Cardiac muscle cell (in vitro differentiated cells and primary cell): Measurements from ENCODE around the gene ECHS1. TPM values are rescaled to one million over a fixed set of nuclear protein-coding genes. Genes with fewer than 3 reads are reported as not detected.

Source experiments
- DNase-seq, 2 donors: peaks; one replicate each; pipeline versions ENCODE4 v3.0.0 to v3.0.0-alpha.2; 2010 to 2017; ENCODE audit warnings: low read depth in 1 of 2, low spot score in 1 of 2
- H3K27ac ChIP-seq: fragments of 200-600 bp; sonication (generic); 2 replicates; pipeline ENCODE4 v1.5.1; 2016
- H3K27me3 ChIP-seq: fragments of 200-600 bp; sonication (generic); 2 replicates; pipeline ENCODE4 v1.6.0; 2016; ENCODE audit warnings: control low read depth
- H3K36me3 ChIP-seq: fragments of 200-600 bp; sonication (generic); 2 replicates; pipeline ENCODE4 v1.5.1; 2016; ENCODE audit warnings: control low read depth
- H3K4me1 ChIP-seq: fragments of 200-600 bp; sonication (generic); 2 replicates; pipeline ENCODE4 v1.8.1; 2017; ENCODE audit warnings: low read depth, mild to moderate bottlenecking, mixed run types
- H3K4me3 ChIP-seq: fragments of 200-600 bp; sonication (generic); 2 replicates; pipeline ENCODE4 v1.5.1; 2016; ENCODE audit warnings: mild to moderate bottlenecking
- H3K9me3 ChIP-seq: fragments of 200-600 bp; sonication (generic); 2 replicates; pipeline ENCODE4 v1.5.1; 2017; ENCODE audit warnings: low read depth, mild to moderate bottlenecking, control low read depth
- polyA plus RNA-seq: library from polyadenylated mRNA; unstranded; fragments of >200 nt; fragmentation: Nextera tagmentation; extraction: Ambion mirVana; gene quantifications from 2 replicates; pipeline ENCODE4 v1.2.1, GENCODE V29; 2016
- total RNA-seq: library from RNA; depleted of rRNA; stranded (reverse); fragments of >200 nt; gene quantifications from 2 replicates; pipeline ENCODE4 v1.2.3, GENCODE V29; 2016
- TF ChIP-seq, protein P1 (sequence below): IDR thresholded peaks from 2 replicates; pipeline ENCODE4 v1.5.1; 2012; ENCODE audit warnings: low read depth, mild to moderate bottlenecking, low read length

ECHS1 gene
- total and polyA plus RNA-seq, 2 experiments from 2014 or later, result 111 to 243 TPM

DNA sequence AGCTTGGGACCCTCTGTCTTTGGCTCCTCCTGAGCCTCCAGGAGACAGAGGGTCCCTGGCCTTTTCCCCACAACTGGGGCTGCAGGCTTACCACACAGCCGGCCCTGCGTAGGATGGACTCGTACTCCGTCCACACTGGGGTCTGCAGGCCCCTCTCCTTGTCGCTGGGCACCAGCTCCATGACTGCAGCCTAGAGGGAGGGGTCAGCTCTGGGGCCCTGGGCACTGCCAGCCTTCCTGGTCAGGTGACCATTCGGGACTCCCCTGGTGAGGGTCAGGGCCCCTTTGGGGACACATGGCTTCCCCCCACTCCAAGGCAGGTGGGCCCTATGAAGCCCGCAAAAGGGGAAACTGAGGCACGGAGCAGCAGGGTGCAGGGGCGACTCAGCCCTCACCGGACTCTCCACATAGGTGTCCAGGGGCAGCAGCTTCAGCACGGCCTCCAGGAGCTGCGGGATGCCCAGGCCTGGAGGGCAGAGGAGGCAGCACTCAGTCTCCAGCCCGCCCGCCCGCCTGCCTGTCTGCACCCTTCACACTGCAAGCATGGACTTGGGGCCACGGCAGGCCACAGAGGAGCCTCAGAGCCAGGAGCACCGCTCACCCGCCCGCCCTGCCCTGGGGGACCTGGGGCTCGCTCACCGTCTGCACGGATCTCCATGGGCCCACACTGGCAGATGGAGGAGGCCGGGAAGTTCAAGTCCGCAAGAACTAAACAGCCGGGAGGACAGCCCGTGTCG lies 16.4 kb downstream of the ECHS1 start:
- no peaks in the 10 kb centered on the region for H3K36me3 ChIP-seq
- H3K9me3 ChIP-seq, result no peaks in the 10 kb centered on the region
- no peaks in the 10 kb centered on the region for H3K27me3 ChIP-seq
- peak overlapping the region; percentile 46 for H3K4me3 ChIP-seq
- H3K27ac ChIP-seq, result no peak overlapping the region
- H3K4me1 ChIP-seq, result peaks cover 5% of the 10 kb centered on the region
- TF ChIP-seq, protein P1, sequence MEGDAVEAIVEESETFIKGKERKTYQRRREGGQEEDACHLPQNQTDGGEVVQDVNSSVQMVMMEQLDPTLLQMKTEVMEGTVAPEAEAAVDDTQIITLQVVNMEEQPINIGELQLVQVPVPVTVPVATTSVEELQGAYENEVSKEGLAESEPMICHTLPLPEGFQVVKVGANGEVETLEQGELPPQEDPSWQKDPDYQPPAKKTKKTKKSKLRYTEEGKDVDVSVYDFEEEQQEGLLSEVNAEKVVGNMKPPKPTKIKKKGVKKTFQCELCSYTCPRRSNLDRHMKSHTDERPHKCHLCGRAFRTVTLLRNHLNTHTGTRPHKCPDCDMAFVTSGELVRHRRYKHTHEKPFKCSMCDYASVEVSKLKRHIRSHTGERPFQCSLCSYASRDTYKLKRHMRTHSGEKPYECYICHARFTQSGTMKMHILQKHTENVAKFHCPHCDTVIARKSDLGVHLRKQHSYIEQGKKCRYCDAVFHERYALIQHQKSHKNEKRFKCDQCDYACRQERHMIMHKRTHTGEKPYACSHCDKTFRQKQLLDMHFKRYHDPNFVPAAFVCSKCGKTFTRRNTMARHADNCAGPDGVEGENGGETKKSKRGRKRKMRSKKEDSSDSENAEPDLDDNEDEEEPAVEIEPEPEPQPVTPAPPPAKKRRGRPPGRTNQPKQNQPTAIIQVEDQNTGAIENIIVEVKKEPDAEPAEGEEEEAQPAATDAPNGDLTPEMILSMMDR, result no peak
- peak in 1 of 2 donors; percentile 12 for DNase-seq

DNA sequence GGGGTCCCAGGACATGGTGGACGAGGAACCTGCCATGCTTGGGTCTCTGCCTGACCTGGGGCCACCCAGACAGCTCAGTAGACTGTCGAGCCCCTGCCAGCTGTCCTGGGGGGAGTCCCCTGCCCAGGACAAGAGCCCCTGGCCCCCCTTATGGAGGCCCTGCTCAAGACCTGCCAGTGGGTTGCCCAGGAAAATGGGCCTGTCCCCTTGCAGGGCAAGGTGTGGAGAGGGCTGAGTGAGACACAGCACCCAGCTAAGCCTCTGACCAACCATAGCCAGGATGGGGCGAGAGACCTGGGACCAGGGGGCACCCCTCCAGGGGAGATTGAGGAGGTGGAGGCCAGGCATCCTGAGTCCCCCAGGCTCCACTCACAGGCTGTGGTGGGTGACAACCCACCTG lies 17.2 kb downstream of the ECHS1 start:
- H3K4me1 ChIP-seq, result peaks cover 5% of the 10 kb centered on the region
- H3K36me3 ChIP-seq, result no peaks in the 10 kb centered on the region
- H3K9me3 ChIP-seq, result no peaks in the 10 kb centered on the region
- TF ChIP-seq, protein P1, result no peak
- no peak overlapping the region for H3K4me3 ChIP-seq
- no peak overlapping the region for H3K27ac ChIP-seq
- H3K27me3 ChIP-seq, result no peaks in the 10 kb centered on the region
- no peak for DNase-seq

DNA sequence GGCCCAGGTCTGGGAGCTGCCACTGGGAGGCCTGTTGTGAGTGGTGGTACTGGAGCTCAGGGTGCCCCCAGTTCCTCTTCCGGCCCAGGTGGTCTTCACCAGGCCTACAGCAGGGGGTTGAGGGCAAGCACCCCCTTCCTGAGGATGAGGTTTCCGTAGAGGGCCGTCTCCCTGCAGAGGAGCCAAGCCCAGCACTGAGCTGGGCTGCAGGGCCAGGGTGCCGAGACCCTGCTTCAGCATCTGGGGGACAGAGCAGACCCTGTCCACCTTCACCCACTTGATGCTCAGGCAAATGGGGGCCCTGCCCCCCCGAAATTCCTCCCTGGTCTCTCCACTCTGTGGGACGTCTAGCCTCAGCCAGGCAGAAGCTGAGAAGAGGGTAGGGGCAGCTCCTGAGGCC lies 17.9 kb downstream of the ECHS1 start:
- no peaks in the 10 kb centered on the region for H3K27me3 ChIP-seq
- H3K9me3 ChIP-seq, result no peaks in the 10 kb centered on the region
- H3K4me3 ChIP-seq, result no peak overlapping the region
- TF ChIP-seq, protein P1, result no peak
- no peak for DNase-seq
- H3K4me1 ChIP-seq, result peaks cover 5% of the 10 kb centered on the region
- no peak overlapping the region for H3K27ac ChIP-seq
- no peaks in the 10 kb centered on the region for H3K36me3 ChIP-seq

DNA sequence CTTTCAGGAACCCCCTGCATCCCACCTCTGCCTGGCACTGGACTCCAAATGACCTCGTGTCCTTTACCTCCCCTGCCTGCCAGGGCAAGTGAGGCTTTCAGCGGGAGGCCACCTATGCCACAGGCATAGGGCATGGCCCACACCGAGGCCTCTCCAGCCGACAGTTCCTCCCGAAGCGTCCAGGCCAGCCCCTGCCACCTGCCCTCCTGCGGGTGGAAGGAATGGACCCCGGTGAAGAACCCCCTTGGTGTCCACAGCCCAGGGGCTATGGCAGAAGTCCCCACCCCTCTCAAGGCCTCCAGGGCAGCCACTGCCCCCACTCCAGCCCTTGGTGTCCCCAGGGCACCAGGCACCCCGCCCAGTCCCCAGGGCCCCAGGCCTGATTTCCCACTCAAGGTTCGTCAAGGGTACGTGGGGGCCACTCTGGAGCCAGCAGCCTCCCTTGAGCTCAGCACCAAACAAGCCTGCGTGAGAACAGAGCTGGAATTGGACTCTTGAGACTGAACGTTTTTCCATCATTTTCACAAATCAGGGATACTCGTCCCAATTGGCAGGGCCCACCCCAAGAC lies 18.4 kb downstream of the ECHS1 start:
- H3K27ac ChIP-seq, result no peak overlapping the region
- peaks cover 4% of the 10 kb centered on the region for H3K4me1 ChIP-seq
- DNase-seq, result no peak
- H3K4me3 ChIP-seq, result no peak overlapping the region
- H3K36me3 ChIP-seq, result no peaks in the 10 kb centered on the region
- no peaks in the 10 kb centered on the region for H3K9me3 ChIP-seq
- TF ChIP-seq, protein P1, result no peak
- no peaks in the 10 kb centered on the region for H3K27me3 ChIP-seq

DNA sequence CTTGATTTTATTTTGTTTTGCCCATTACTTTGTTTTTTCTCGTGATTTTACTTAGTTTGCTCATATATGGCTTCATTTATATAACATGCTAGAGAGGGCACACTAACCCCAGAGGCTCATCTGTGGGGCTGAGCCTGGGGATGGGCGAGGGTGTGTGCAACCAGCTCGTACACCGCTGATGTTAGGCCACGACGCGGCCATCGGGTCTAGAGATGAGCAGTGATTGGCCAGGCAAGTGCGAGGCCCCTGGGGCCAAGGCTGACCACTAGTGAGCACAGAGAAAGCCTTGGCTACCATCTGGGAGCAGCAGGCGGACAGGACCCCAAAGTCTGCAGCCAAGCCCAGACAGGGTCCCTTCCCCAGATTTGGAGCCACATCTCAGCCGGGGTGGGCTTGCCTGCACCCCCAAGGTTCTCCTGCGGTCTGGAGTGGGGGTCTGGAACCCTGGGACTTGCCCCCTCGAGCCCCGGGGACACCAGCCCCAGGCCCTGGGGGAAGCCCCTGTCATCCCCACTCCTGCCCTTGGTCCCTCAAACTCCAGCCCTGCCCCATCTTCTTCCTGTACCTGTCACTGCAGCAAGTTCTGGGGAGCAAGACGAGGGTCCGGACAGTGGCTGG lies 19.1 kb downstream of the ECHS1 start:
- Histone ChIP-seq H3K9me3 (no peaks in the 10 kb centered on the region), H3K4me3 (no peak overlapping the region), H3K27ac (no peak overlapping the region), H3K27me3 (no peaks in the 10 kb centered on the region), H3K36me3 (no peaks in the 10 kb centered on the region), H3K4me1 (no peaks in the 10 kb centered on the region)
- DNase-seq, result no peak
- TF ChIP-seq, protein P1, result no peak
